Bronchial epithelial cell (primary cell): Measurements from ENCODE around the gene FOXA1. TPM values are rescaled to one million over a fixed set of nuclear protein-coding genes. Genes with fewer than 3 reads are reported as not detected.
A peak's percentile ranks its signal among the peaks of the same experiment; 100 is the strongest.

Source experiments
- DNase-seq: peaks from one replicate; pipeline ENCODE4 v3.0.0-alpha.2; 2010; ENCODE audit warnings: low read depth
- FAIRE-seq: peaks from 2 replicates; lab custom pipeline; 2011; peaks lifted over from hg19 to GRCh38; lab: Jason Lieb, UNC
- H3K27me3 ChIP-seq: 2 replicates; pipeline ENCODE4 v1.5.1; 2011; ENCODE audit warnings: low read length; ENCODE audit not compliant: control insufficient read depth, insufficient read depth
- H3K36me3 ChIP-seq: 2 replicates; pipeline ENCODE4 v1.5.1; 2011; ENCODE audit warnings: low read length; ENCODE audit not compliant: control insufficient read depth, insufficient read depth
- H3K4me3 ChIP-seq: 2 replicates; pipeline ENCODE4 v1.5.1; 2011; ENCODE audit warnings: mild to moderate bottlenecking, low read depth, low read length, control low read depth
- total RNA-seq: library from RNA; depleted of rRNA; stranded (reverse); fragments of >200 nt; gene quantifications from 2 replicates; pipeline ENCODE4 v1.2.1, GENCODE V29; 2014
- TF ChIP-seq, protein P1 (sequence below): IDR thresholded peaks from 2 replicates; pipeline ENCODE4 v1.5.1; 2011; ENCODE audit warnings: mild to moderate bottlenecking, moderate library complexity, low read length, control low read depth, inconsistent platforms; ENCODE audit not compliant: insufficient read depth, severe bottlenecking

The FOXA1 gene
- 4.9 and 5.3 TPM in 2 replicates for total RNA-seq

DNA sequence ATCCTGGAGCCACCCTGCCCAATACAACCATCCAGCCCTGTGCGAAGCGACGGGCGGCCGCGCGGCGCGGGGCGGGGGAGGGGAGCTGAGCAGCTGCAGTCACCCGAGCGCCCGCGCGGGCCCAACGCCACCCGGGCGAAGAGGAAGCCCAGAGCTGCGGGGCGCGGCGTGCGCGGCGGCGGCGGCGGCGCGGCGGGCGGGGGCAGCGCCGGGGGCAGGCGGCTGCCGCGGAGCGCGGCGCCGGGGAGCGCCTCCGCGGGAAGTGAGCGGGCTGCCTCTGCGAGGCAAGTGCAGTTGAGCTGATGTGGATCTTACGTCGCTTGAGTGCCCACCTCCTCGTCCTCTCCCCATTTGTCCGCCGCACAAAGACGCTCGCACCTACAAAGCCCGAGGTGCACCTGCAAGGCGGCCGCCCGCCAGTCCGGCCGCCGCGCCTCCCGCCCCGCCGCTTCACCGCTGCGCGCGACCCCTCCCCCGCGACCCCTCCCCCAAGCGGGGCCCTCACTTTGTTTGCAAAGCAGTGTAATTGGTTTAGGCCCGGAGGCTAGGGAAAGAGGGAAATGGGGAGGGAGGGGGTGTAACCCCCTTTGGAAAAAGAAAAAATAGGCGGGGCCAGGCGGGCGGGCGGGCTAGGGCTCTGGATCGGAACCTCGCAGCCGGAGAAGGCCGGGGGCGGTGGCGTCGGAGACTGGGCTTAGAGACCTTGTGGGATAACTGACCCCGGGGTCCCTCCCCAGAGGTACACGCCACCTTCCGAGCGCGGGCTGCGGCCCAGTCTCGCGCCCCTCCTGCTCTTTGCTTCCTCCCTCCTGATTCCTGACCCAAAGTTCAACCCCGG lies at the start of gene FOXA1, which contains the start of gene TTC6:
TSS of gene FOXA1 (minus strand) at position 279 of the 838 bp plus-strand sequence. CDS start at position 2, 277 bp downstream.
TSS of gene TTC6 (plus strand) at position 659 of the 838 bp plus-strand sequence. CDS start 26,436 bp downstream, outside the sequence.
- no peaks in the 10 kb centered on the region for H3K36me3 ChIP-seq
- H3K4me3 ChIP-seq: peak within 1 kb of the TSS; percentile 49
- FAIRE-seq (no peak), DNase-seq (peak; percentile 67)
- H3K27me3 ChIP-seq: no peaks in the 10 kb centered on the region
- TF ChIP-seq, protein P1, sequence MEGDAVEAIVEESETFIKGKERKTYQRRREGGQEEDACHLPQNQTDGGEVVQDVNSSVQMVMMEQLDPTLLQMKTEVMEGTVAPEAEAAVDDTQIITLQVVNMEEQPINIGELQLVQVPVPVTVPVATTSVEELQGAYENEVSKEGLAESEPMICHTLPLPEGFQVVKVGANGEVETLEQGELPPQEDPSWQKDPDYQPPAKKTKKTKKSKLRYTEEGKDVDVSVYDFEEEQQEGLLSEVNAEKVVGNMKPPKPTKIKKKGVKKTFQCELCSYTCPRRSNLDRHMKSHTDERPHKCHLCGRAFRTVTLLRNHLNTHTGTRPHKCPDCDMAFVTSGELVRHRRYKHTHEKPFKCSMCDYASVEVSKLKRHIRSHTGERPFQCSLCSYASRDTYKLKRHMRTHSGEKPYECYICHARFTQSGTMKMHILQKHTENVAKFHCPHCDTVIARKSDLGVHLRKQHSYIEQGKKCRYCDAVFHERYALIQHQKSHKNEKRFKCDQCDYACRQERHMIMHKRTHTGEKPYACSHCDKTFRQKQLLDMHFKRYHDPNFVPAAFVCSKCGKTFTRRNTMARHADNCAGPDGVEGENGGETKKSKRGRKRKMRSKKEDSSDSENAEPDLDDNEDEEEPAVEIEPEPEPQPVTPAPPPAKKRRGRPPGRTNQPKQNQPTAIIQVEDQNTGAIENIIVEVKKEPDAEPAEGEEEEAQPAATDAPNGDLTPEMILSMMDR: no peak

DNA sequence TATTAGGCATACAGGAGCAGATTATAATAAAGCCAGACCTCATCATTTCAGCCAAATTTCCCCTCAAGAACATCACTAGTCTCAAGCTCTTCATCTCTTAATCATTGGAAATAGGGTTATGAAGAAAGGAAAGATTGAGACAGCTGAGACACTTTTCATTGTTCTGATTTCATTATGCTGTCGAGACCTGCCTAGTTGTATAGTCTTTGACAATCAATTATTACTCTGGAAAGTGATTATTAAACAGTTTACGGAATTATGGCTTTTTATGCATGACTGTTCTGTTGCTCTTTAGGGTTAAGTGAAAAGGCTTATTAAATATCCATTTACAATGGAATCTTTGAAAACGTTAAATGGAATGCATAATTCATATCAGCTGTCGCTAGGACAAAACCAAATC lies 48.7 kb upstream of the FOXA1 start:
- Histone ChIP-seq H3K27me3 (no peaks in the 10 kb centered on the region), H3K36me3 (no peaks in the 10 kb centered on the region), H3K4me3 (no peak overlapping the region)
- DNase-seq (no peak), FAIRE-seq (no peak)
- TF ChIP-seq, protein P1: no peak

DNA sequence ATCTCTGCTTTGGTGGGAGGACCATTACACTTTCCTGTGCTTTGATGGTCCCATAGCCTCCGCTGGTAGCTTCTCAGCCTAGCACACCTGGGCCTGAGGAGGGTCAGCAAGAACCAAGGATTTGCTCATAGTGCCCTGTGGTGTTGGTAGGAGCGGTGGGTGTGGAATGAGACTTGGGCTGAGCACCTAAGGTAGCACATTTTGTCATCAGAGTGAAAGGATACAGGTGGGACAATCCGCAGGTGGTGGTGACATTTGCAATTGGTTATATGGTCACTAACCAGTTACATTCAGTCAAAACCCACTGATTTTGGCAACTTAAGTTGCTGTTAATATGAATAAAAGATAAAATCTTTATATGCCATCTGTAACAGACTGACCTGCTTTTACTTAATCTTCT lies 47.1 kb upstream of the FOXA1 start:
- no peak for FAIRE-seq

DNA sequence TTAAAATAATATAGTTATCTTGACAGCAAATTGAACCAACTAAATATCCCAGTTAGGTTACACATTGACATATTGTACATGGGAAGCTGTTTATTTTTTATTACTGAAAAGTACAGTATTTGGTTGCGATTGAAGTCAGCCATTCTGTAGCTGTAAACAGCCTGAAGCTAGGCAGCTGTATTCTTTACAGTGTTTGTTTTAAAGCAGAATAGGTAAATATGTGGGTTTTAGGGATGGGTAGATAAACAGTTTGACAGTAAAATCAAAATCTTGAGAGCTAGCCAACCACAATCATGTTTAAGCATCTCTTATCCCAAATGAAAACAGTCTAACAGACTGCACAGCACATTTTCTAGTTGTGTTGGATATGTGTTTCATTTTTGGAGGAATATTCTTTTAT lies 46.1 kb upstream of the FOXA1 start:
- Histone ChIP-seq H3K36me3 (no peaks in the 10 kb centered on the region), H3K27me3 (no peaks in the 10 kb centered on the region), H3K4me3 (no peak overlapping the region)
- TF ChIP-seq, protein P1: no peak
- DNase-seq: no peak
- no peak for FAIRE-seq

More for the DNA sequence above, 47.1 kb upstream of the FOXA1 start:
- H3K4me3 ChIP-seq: no peak overlapping the region
- H3K27me3 ChIP-seq: no peaks in the 10 kb centered on the region
- TF ChIP-seq, protein P1: no peak
- DNase-seq: no peak
- H3K36me3 ChIP-seq: no peaks in the 10 kb centered on the region

DNA sequence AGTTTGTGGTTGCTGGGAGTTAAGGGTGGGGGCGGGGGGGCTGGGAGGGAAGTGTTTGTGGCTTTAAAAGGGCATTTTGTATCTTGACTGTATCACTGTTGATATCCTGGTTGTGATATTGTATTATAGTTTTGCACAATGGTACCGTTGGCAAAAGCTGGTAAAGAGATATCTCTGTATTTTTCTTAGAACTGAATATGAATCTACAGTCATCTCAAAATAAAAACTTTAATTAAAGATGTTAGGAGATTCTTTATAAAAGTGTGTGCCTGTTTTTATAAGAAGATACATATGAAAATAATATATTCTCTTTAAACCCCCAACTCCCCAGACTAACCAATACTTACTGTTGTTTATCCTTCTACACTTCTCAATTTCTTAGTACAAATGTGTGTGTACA lies 43.5 kb upstream of the FOXA1 start:
- DNase-seq (no peak), FAIRE-seq (no peak)
- Histone ChIP-seq H3K4me3 (no peak overlapping the region), H3K36me3 (no peaks in the 10 kb centered on the region), H3K27me3 (no peaks in the 10 kb centered on the region)
- TF ChIP-seq, protein P1: no peak

DNA sequence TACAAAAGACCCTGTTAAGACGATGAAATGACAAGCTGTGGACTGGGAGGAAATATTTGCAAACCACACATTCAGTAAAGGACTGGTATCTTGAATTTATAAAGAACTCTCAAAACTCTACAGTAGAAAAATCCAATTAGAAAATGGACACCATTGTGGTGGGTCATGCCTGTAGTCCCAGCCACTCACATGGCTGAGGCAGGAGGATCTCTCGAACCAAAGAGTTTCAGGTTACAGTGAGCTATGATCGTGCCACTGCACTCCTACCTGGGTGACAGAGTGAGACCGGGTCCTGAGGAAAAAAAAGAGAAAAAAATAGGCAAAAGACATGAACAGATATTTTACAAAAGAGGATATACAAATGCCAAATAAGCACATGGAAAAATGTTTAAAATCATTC lies 42.3 kb upstream of the FOXA1 start:
- no peak for FAIRE-seq
- no peak for DNase-seq
- TF ChIP-seq, protein P1: no peak

More for the DNA sequence above, 42.3 kb upstream of the FOXA1 start:
- H3K4me3 ChIP-seq: no peak overlapping the region
- no peaks in the 10 kb centered on the region for H3K27me3 ChIP-seq
- no peaks in the 10 kb centered on the region for H3K36me3 ChIP-seq
